BLaER1 treated with 17β-estradiol and CSF1 and Interleukin-3, amounts not matched to agents 10 nM and 100 nM (cell line): ENCODE measurements around the gene CHN2.

Experiments
- H3K27ac ChIP-seq, 11 experiments: shearing (Covaris generic); formaldehyde crosslinking; 2 replicates each; pipeline ENCODE4 v1.8.1; 2022
- H3K27me3 ChIP-seq, 11 experiments: shearing (Covaris generic); formaldehyde crosslinking; 2 replicates each; pipeline ENCODE4 v1.8.1; 2022
- H3K36me3 ChIP-seq, 11 experiments: shearing (Covaris generic); formaldehyde crosslinking; 2 replicates each; pipeline ENCODE4 v1.8.1; 2022
- H3K4me1 ChIP-seq, 10 experiments: shearing (Covaris generic); formaldehyde crosslinking; 2 replicates each; pipeline ENCODE4 v1.8.1; 2022
- H3K4me2 ChIP-seq, 11 experiments: shearing (Covaris generic); formaldehyde crosslinking; 2 replicates each; pipeline ENCODE4 v1.8.1; 2022
- H3K4me3 ChIP-seq, 10 experiments: shearing (Covaris generic); formaldehyde crosslinking; 2 replicates each; pipeline ENCODE4 v1.8.1; 2022
- H3K9ac ChIP-seq, 11 experiments: shearing (Covaris generic); formaldehyde crosslinking; 2 replicates each; pipeline ENCODE4 v1.8.1; 2022
- H3K9me3 ChIP-seq, 11 experiments: shearing (Covaris generic); formaldehyde crosslinking; replicated peaks in 1 of 11; 2 replicates each; pipeline ENCODE4 v1.8.1; 2022
- H4K20me1 ChIP-seq, 11 experiments: shearing (Covaris generic); formaldehyde crosslinking; 2 replicates each; pipeline ENCODE4 v1.8.1; 2022
- Cebpa-rat ChIP-seq, 11 experiments: shearing (Covaris generic); IDR thresholded peaks; 2 replicates each; pipeline ENCODE4 v1.8.1; 2022

Gene CHN2

DNA sequence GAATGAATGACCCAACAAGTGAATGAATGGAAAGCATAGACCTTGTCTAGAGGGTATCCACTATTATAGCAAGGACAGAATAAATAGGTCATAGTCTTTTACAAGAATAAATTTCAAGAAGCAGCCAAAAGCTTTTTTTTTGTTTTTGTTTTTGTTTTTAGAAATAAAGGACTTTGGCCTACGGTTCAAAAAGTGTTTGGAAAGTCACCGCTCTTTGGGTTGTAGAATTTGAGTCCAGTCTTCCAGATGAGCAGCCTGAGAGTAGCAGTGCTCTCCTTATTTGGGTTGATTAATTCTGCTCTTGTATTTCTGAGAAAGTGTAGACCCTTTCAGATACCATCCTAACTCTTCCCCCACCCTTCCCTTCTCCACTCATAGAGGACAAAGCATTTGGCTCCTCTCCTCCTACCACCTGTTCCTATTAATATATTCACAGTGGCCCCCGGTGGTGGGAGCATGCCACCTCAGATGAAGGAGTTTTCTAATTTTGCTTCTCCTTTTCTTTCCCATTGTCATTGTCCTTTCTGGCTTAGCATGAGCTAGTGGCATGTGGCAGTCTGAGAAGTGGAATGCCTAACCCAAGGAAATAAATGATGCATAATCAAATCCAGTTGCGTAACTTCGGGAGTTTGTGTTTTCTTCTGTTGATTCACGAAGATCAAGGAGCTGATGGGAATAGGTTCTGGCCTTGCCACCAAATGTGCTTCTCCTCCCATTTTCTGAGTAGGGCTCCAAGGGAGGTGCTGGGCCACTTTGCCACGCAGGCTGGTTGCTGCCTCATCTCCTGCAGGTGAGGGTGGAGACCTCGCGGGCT, 114.7 kb downstream of the CHN2 start:
- Histone ChIP-seq H3K4me3 (no peak overlapping the region), H3K27ac (no peak overlapping the region), H3K9me3 (peaks cover 4 to 22% (median 10%) of the 10 kb centered on the region in 11 experiments; a peak in 13 of 22 replicates), H3K4me1 (no peaks in the 10 kb centered on the region), H4K20me1 (no peaks in the 10 kb centered on the region), H3K9ac (no peak overlapping the region), H3K36me3 (no peaks in the 10 kb centered on the region), H3K4me2 (no peak overlapping the region), H3K27me3 (peaks cover 0 to 9% (median 0%) of the 10 kb centered on the region in 11 experiments; a peak in 1 of 22 replicates)
- TF ChIP-seq Cebpa-rat (IDR thresholded peaks at IDR 0.05), result peak in 3 of 11 experiments; percentile 39 to 44 (median 42); a peak in 2 of 22 replicates

DNA sequence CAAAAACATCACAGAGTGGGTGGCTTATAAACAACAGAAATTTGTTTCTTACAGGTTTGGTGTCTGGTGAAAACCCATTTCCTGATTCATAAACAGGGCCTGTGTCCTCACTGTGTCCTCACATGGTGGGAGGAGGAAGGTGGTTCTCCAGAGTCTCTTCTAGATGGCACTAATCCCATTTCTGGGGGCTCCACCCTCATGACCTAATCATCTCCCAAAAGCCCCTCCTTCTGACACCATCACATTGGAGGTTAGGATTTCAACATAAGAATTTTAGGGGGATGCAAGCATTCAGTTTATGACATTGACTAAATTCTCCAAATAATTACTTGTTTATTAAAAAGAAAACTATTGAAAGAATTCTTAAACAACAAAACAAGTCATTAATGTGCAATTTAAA, 116.0 kb downstream of the CHN2 start:
- Histone ChIP-seq H3K4me2 (no peak overlapping the region), H3K36me3 (no peaks in the 10 kb centered on the region), H3K27me3 (peaks cover 0 to 9% (median 0%) of the 10 kb centered on the region in 11 experiments; a peak in 1 of 22 replicates), H3K9me3 (peaks cover 4 to 22% (median 10%) of the 10 kb centered on the region in 11 experiments; a peak in 13 of 22 replicates), H3K4me3 (no peak overlapping the region), H4K20me1 (no peaks in the 10 kb centered on the region), H3K27ac (no peak overlapping the region), H3K4me1 (no peaks in the 10 kb centered on the region), H3K9ac (no peak overlapping the region)
- no peak for TF ChIP-seq Cebpa-rat (IDR thresholded peaks at IDR 0.05)

GRCh38 chr7:29311314-29311713, 116.7 kb downstream of the CHN2 start:
- Histone ChIP-seq H4K20me1 (no peaks in the 10 kb centered on the region), H3K36me3 (no peaks in the 10 kb centered on the region), H3K27me3 (peaks cover 0 to 11% (median 0%) of the 10 kb centered on the region in 11 experiments; a peak in 1 of 22 replicates), H3K9me3 (peaks cover 4 to 22% (median 10%) of the 10 kb centered on the region in 11 experiments; a peak in 13 of 22 replicates), H3K4me3 (no peak overlapping the region), H3K4me1 (no peaks in the 10 kb centered on the region), H3K4me2 (no peak overlapping the region), H3K27ac (no peak overlapping the region), H3K9ac (no peak overlapping the region)
- TF ChIP-seq Cebpa-rat (IDR thresholded peaks at IDR 0.05), result no peak

DNA sequence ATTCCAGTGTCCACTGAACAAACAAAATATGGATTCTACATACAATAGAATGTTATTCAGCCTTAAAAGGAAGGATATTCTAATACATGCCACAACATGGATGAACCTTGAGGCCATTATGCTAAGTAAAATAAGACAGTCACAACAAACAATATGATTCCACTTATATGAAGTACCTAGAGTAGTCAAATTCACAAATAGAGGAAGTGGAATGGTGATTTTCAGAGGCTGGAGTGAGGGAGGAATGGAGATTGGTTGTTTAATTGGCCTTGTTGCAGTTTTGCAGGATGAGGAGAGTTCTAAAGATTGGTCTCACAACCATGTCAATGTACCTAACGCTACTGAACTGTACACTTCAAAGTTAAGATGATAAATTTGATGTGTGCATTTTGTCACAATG, 119.6 kb downstream of the CHN2 start:
- H4K20me1 ChIP-seq, result no peaks in the 10 kb centered on the region
- H3K4me3 ChIP-seq, result no peak overlapping the region
- no peak for TF ChIP-seq Cebpa-rat (IDR thresholded peaks at IDR 0.05)
- no peak overlapping the region for H3K4me2 ChIP-seq
- H3K9me3 ChIP-seq, result peaks cover 4 to 15% (median 10%) of the 10 kb centered on the region in 11 experiments; a peak in 12 of 22 replicates
- no peak overlapping the region for H3K27ac ChIP-seq
- H3K27me3 ChIP-seq, result peaks cover 0 to 37% (median 0%) of the 10 kb centered on the region in 11 experiments; a peak in 5 of 22 replicates
- H3K4me1 ChIP-seq, result peaks cover 5 to 12% (median 10%) of the 10 kb centered on the region in 10 experiments
- no peaks in the 10 kb centered on the region for H3K36me3 ChIP-seq
- H3K9ac ChIP-seq, result no peak overlapping the region

DNA sequence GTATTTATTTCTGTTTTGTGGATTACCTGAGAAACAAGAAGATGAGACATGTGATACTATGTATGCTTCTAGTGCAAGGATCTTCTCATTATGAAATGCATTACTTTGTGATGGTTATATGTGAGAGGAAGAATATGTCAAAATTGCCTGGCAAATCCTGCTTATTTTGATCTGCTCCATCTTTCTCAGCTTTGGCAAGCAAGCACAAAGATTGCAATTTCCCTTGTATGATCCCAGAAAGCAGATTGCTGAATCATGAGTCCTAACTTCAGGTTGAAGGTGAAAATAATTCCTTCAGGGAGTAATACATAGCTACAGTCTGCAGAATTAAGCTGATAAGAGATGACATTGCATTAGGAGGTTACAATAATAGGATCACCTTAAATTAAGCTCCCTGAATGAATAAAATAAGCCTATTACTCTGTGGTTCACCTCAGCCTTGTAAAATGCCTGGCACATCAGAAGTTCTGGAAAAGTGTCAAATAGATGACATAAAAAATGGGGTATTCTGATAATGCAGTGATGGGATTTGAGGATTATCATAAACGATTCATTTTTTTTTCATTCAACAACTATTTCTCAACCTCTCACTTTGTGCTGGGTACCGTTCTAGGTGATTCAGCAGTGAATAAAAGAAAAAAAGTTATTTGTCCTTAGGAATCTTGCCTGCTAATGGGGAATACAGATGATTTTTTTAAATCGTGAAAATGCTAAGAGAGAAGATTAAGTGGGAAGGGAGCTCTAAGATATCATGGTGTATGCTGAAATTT, 120.7 kb downstream of the CHN2 start:
- Histone ChIP-seq H4K20me1 (no peaks in the 10 kb centered on the region; a peak in 2 of 22 replicates), H3K4me1 (peaks cover 16 to 24% (median 21%) of the 10 kb centered on the region in 10 experiments), H3K36me3 (no peaks in the 10 kb centered on the region), H3K4me2 (no peak overlapping the region), H3K27me3 (peaks cover 0 to 38% (median 0%) of the 10 kb centered on the region in 11 experiments; a peak in 5 of 22 replicates), H3K27ac (no peak overlapping the region), H3K9me3 (peaks cover 0 to 8% (median 6%) of the 10 kb centered on the region in 11 experiments; a peak in 11 of 22 replicates), H3K4me3 (no peak overlapping the region), H3K9ac (no peak overlapping the region)
- no peak for TF ChIP-seq Cebpa-rat (IDR thresholded peaks at IDR 0.05)

DNA sequence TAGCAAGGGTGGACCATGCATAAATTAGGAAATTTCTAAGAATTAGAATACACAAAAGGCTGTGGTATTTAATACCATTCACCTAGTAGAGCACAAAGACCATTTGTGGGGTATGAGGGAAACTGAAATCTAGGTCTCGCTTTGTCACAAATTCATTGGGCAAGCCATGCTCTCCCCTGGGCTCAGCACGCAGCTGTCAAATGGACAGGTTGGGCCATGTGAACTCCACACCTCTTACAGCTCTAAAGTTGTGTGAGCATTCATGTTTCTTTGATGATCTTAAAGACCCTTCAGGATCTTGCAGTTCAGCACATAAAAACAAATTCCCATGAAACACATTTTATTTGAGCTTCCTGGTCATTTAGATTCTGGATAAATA, 121.3 kb downstream of the CHN2 start:
- Histone ChIP-seq H3K27me3 (peaks cover 0 to 44% (median 0%) of the 10 kb centered on the region in 11 experiments; a peak in 5 of 22 replicates), H3K9me3 (peaks cover 0 to 3% (median 0%) of the 10 kb centered on the region in 11 experiments; a peak in 3 of 22 replicates), H4K20me1 (no peaks in the 10 kb centered on the region; a peak in 2 of 22 replicates), H3K4me2 (no peak overlapping the region), H3K36me3 (no peaks in the 10 kb centered on the region), H3K4me1 (peaks cover 22 to 30% (median 26%) of the 10 kb centered on the region in 10 experiments), H3K4me3 (no peak overlapping the region), H3K27ac (no peak overlapping the region), H3K9ac (no peak overlapping the region)
- TF ChIP-seq Cebpa-rat (IDR thresholded peaks at IDR 0.05), result no peak

GRCh38 chr7:29316926-29317325, 122.4 kb downstream of the CHN2 start:
- H3K4me1 ChIP-seq, result peaks cover 26 to 34% (median 32%) of the 10 kb centered on the region in 10 experiments
- H4K20me1 ChIP-seq, result no peaks in the 10 kb centered on the region; a peak in 2 of 22 replicates
- no peak for TF ChIP-seq Cebpa-rat (IDR thresholded peaks at IDR 0.05)
- no peak overlapping the region for H3K27ac ChIP-seq
- no peaks in the 10 kb centered on the region for H3K36me3 ChIP-seq
- H3K27me3 ChIP-seq, result peaks cover 0 to 52% (median 0%) of the 10 kb centered on the region in 11 experiments; a peak in 5 of 22 replicates
- H3K4me3 ChIP-seq, result no peak overlapping the region
- no peak overlapping the region for H3K9ac ChIP-seq
- H3K4me2 ChIP-seq, result no peak overlapping the region
- peaks cover 0 to 4% (median 0%) of the 10 kb centered on the region in 11 experiments; a peak in 1 of 22 replicates for H3K9me3 ChIP-seq

GRCh38 chr7:29318853-29319718, 124.5 kb downstream of the CHN2 start:
- no peaks in the 10 kb centered on the region; a peak in 2 of 22 replicates for H4K20me1 ChIP-seq
- TF ChIP-seq Cebpa-rat (IDR thresholded peaks at IDR 0.05), result no peak

More at GRCh38 chr7:29318853-29319718, 124.5 kb downstream of the CHN2 start:
- Histone ChIP-seq H3K36me3 (no peaks in the 10 kb centered on the region), H3K27me3 (peaks cover 0 to 62% (median 0%) of the 10 kb centered on the region in 11 experiments; a peak in 5 of 22 replicates), H3K9me3 (peaks cover 0 to 10% (median 0%) of the 10 kb centered on the region in 11 experiments; a peak in 1 of 22 replicates), H3K4me3 (0 out of 20 replicates have a peak overlapping the region, but pooled peaks of 1 of the 10 experiments have one; percentile 9), H3K27ac (peak overlapping the region in 6 of 11 experiments; percentile 32 to 55 (median 42); a peak in 7 of 22 replicates), H3K4me1 (peaks cover 26 to 34% (median 32%) of the 10 kb centered on the region in 10 experiments), H3K4me2 (peak overlapping the region; percentile 70 to 87 (median 80)), H3K9ac (peak overlapping the region in 1 of 11 experiments; percentile 21; a peak in 3 of 22 replicates)
